CD4-positive, alpha-beta T cell treated with Interleukin-1 beta for 1 hour (primary cell): ENCODE data around the gene LEPROT.

Source experiments
- DNase-seq, 2 donors: peaks; one replicate each; pipeline ENCODE4 v3.0.0-alpha.2; 2020 to 2022

LEPROT gene

DNA sequence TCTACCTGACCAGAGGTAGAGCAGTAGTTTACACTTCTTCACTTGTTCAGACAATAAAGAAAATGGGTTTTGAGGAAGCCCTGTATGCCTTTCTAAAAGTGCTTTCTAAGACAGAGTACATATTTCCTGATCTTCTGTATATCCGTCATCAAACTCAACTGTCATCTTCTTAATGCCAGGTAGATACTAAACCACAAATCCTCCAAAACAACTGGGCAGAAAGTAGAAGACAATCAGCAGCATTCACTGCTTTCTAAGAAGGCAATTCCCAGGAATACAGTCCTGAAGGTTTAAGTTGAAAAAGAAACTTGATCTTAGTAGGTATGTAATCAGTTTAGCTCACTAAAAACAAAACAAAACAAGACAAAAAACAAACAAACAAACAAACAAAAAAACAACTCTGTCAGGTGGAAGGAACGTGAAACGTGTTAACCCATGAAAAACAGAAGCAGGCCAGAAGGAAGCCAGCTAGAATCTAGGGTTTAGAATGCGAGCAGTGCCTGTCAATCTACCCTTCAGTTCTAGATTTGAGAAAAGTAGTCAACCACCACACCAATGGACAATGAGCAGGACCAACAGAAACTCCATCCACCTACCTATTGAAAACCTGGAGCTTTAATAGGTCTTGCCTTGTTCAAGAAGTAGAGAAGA lies 59.2 kb downstream of the LEPROT start:
- no peak for DNase-seq

DNA sequence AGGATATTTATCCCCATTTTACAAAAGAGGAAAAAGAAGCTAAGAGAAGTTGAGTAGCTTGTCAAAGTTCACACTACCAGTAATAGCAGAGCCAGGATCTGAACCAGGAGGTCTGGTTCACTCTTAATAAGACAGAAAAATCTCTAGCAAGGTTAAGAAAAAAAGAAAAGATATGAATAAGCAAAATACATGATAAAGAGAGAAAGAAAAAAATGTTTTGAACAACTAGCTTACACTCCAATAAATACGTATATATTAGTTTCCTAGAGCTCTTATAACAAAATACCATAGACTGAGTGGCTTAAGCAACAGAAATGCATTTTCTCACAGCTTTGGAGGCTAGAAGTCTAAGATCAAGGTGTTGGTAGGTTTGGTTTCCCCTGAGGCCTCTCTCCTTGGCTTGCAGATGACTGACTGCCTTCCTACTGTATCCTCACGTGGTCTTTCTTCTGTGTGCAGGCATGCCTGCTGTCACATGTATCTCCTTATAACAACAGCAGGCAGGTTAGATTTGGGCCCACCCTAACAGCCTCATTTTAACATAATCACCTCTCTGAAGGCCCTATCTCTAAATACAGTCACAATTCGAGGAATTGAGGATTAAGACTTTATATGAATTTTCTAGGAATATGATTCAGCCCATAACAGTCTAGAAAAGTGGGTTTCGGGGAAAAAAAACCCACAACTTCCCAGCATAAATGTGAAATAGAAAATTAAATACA lies 60.4 kb downstream of the LEPROT start:
- DNase-seq: no peak

DNA sequence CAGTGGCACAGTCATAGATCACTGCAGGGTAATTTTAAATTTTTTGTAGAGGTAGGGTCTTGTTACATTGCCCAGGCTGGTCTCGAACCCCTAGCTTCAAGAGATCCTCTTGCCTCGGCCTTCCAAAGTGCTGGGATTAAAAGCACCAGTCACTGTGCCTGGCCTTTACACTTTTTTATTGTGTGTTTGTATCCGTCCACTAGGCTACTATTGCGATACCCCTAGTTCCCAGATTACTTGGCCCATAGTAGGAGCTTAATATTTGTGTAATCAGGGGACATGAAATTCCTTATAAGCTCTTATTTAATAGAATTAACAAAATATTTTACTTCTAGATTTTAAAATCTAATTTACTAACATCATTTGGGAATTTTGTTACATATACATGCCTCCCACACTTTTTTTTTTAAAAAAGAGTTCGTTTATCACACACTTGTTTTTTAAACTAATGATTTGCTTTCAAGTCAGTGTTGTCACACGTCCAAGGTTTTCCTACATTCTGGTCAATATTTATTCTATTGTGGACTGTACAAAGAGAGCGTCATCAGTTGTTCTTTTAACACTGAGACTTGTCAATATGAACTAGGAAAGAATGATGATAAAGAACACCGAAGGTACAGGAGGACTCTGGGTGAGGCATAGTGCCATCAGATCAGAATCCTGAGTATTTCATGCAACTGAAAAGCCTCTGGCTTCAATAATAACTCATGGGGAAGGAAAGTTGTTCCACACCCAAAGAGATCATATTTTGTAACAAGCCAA lies 63.7 kb downstream of the LEPROT start:
- DNase-seq: no peak
